ENCODE measurements around the gene TTC33.
"Not testable (repeated sequence)": the region's sequence is repeated elsewhere in the genome, so short reads cannot be mapped to it uniquely, and the experiment has no call there.

- TF ChIP-seq, protein P1, sequence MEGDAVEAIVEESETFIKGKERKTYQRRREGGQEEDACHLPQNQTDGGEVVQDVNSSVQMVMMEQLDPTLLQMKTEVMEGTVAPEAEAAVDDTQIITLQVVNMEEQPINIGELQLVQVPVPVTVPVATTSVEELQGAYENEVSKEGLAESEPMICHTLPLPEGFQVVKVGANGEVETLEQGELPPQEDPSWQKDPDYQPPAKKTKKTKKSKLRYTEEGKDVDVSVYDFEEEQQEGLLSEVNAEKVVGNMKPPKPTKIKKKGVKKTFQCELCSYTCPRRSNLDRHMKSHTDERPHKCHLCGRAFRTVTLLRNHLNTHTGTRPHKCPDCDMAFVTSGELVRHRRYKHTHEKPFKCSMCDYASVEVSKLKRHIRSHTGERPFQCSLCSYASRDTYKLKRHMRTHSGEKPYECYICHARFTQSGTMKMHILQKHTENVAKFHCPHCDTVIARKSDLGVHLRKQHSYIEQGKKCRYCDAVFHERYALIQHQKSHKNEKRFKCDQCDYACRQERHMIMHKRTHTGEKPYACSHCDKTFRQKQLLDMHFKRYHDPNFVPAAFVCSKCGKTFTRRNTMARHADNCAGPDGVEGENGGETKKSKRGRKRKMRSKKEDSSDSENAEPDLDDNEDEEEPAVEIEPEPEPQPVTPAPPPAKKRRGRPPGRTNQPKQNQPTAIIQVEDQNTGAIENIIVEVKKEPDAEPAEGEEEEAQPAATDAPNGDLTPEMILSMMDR (IDR thresholded peaks at IDR 0.05) = not testable (repeated sequence)
- TF ChIP-seq POLR2AphosphoS5 (IDR thresholded peaks at IDR 0.05) = not testable (repeated sequence)
Observed at GRCh38 chr5:40591727-40592396, 163.9 kb downstream of the TTC33 start.
